Measurements from ENCODE around the gene MBOAT2. TPM values are rescaled to one million over a fixed set of nuclear protein-coding genes. Genes with fewer than 3 reads are reported as not detected.

The MBOAT2 gene
- polyA plus RNA-seq, 1 donor (not counting 4 experiments of a cell fraction or from before 2014, with no cell fraction given): 121 TPM

- Histone ChIP-seq H2AFZ (ENCODE audit: control insufficient read depth, low read length) (no peak overlapping the region), H3K27me3 (ENCODE audit: control insufficient read depth, extremely low read depth, insufficient read depth, low read length) (no peaks in the 10 kb centered on the region), H3K4me3 (ENCODE audit: control insufficient read depth in 2 of 3, extremely low read depth in 1 of 3, insufficient read depth in 2 of 3, low read depth in 1 of 3, low read length in 3 of 3) (no peak overlapping the region), H3K79me2 (ENCODE audit: control insufficient read depth, insufficient read depth, low read length) (no peaks in the 10 kb centered on the region), H3K4me2 (ENCODE audit: control insufficient read depth, extremely low read depth, insufficient read depth, low read depth, low read length) (no peak overlapping the region), H3K9me1 (ENCODE audit: control insufficient read depth, extremely low read depth, insufficient read depth, low read length) (no peaks in the 10 kb centered on the region), H3K4me1 (ENCODE audit: control insufficient read depth, extremely low read depth, insufficient read depth, low read length) (no peaks in the 10 kb centered on the region), H3K9ac (ENCODE audit: control insufficient read depth, extremely low read depth, insufficient read depth, low read length) (no peak overlapping the region), H3K36me3 (ENCODE audit: control insufficient read depth in 2 of 2, extremely low read depth in 1 of 2, insufficient read depth in 2 of 2, low read length in 2 of 2) (no peaks in the 10 kb centered on the region), H3K9me3 (ENCODE audit: control insufficient read depth, low read depth, low read length) (no peaks in the 10 kb centered on the region), H4K20me1 (ENCODE audit: control insufficient read depth, extremely low read depth, insufficient read depth, low read length) (no peaks in the 10 kb centered on the region), H3K27ac (ENCODE audit: control insufficient read depth, insufficient read depth, low read length) (no peak overlapping the region)
- no peak for DNase-seq (ENCODE audit: low read depth, low spot score)
- dilution Hi-C loops (cut with MboI; ENCODE audit: extremely low pct_ligation_motif_present, low sequenced_read_pairs): no loop called here
- TF ChIP-seq EZH2 (IDR thresholded peaks at IDR 0.05; ENCODE audit: low read length): no peak
- TF ChIP-seq, protein P1, sequence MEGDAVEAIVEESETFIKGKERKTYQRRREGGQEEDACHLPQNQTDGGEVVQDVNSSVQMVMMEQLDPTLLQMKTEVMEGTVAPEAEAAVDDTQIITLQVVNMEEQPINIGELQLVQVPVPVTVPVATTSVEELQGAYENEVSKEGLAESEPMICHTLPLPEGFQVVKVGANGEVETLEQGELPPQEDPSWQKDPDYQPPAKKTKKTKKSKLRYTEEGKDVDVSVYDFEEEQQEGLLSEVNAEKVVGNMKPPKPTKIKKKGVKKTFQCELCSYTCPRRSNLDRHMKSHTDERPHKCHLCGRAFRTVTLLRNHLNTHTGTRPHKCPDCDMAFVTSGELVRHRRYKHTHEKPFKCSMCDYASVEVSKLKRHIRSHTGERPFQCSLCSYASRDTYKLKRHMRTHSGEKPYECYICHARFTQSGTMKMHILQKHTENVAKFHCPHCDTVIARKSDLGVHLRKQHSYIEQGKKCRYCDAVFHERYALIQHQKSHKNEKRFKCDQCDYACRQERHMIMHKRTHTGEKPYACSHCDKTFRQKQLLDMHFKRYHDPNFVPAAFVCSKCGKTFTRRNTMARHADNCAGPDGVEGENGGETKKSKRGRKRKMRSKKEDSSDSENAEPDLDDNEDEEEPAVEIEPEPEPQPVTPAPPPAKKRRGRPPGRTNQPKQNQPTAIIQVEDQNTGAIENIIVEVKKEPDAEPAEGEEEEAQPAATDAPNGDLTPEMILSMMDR (optimal IDR thresholded peaks at IDR 0.05 in 1 of 3, IDR thresholded peaks at IDR 0.05 in 1 of 3, conservative IDR thresholded peaks at IDR 0.05 in 1 of 3; ENCODE audit: extremely low read depth in 1 of 3, insufficient read depth in 2 of 3, low read length in 3 of 3): no peak
- FAIRE-seq: no peak
Measured at GRCh38 chr2:9027884-9028283, 24.4 kb upstream of the MBOAT2 start.

DNA sequence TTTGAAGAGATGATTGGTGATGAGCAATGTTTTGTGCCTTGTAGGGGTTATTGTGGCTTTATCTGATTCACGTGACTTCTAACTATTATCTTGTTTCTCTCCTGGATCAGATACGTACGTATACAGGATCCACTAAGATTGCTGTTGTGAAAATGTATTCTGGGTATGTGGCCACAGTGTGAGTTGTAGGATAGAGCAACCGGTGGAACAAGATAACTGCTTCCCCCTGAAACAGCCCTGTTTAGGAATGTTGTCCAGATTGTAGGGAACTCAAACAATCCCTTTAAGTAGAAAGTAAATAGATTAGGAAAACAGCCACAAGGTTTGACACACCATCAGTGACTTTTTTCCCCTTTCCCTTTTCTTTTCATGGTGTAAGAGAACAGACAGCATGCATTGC, 22.3 kb upstream of the MBOAT2 start:
- Histone ChIP-seq H3K4me2 (ENCODE audit: control insufficient read depth, extremely low read depth, insufficient read depth, low read depth, low read length) (no peak overlapping the region), H2AFZ (ENCODE audit: control insufficient read depth, low read length) (no peak overlapping the region), H3K9ac (ENCODE audit: control insufficient read depth, extremely low read depth, insufficient read depth, low read length) (no peak overlapping the region), H3K9me1 (ENCODE audit: control insufficient read depth, extremely low read depth, insufficient read depth, low read length) (no peaks in the 10 kb centered on the region), H3K27me3 (ENCODE audit: control insufficient read depth, extremely low read depth, insufficient read depth, low read length) (no peaks in the 10 kb centered on the region), H3K4me1 (ENCODE audit: control insufficient read depth, extremely low read depth, insufficient read depth, low read length) (no peaks in the 10 kb centered on the region), H3K27ac (ENCODE audit: control insufficient read depth, insufficient read depth, low read length) (no peak overlapping the region), H3K9me3 (ENCODE audit: control insufficient read depth, low read depth, low read length) (no peaks in the 10 kb centered on the region), H3K4me3 (ENCODE audit: control insufficient read depth in 2 of 3, extremely low read depth in 1 of 3, insufficient read depth in 2 of 3, low read depth in 1 of 3, low read length in 3 of 3) (no peak overlapping the region), H4K20me1 (ENCODE audit: control insufficient read depth, extremely low read depth, insufficient read depth, low read length) (no peaks in the 10 kb centered on the region), H3K79me2 (ENCODE audit: control insufficient read depth, insufficient read depth, low read length) (no peaks in the 10 kb centered on the region), H3K36me3 (ENCODE audit: control insufficient read depth in 2 of 2, extremely low read depth in 1 of 2, insufficient read depth in 2 of 2, low read length in 2 of 2) (no peaks in the 10 kb centered on the region)
- dilution Hi-C loops (cut with MboI; ENCODE audit: extremely low pct_ligation_motif_present, low sequenced_read_pairs): no loop called here
- no peak for TF ChIP-seq EZH2 (IDR thresholded peaks at IDR 0.05; ENCODE audit: low read length)
- TF ChIP-seq, protein P1 (optimal IDR thresholded peaks at IDR 0.05 in 1 of 3, IDR thresholded peaks at IDR 0.05 in 1 of 3, conservative IDR thresholded peaks at IDR 0.05 in 1 of 3; ENCODE audit: extremely low read depth in 1 of 3, insufficient read depth in 2 of 3, low read length in 3 of 3): no peak
- no peak for FAIRE-seq
- DNase-seq (ENCODE audit: low read depth, low spot score): no peak

All from keratinocyte (primary cell).